ENCODE results near the gene RUNX2.

DNA sequence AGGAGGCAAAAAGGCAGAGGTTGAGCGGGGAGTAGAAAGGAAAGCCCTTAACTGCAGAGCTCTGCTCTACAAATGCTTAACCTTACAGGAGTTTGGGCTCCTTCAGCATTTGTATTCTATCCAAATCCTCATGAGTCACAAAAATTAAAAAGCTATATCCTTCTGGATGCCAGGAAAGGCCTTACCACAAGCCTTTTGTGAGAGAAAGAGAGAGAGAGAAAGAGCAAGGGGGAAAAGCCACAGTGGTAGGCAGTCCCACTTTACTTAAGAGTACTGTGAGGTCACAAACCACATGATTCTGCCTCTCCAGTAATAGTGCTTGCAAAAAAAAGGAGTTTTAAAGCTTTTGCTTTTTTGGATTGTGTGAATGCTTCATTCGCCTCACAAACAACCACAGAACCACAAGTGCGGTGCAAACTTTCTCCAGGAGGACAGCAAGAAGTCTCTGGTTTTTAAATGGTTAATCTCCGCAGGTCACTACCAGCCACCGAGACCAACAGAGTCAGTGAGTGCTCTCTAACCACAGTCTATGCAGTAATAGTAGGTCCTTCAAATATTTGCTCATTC, at the start of gene RUNX2:
- TF ChIP-seq, protein P1, sequence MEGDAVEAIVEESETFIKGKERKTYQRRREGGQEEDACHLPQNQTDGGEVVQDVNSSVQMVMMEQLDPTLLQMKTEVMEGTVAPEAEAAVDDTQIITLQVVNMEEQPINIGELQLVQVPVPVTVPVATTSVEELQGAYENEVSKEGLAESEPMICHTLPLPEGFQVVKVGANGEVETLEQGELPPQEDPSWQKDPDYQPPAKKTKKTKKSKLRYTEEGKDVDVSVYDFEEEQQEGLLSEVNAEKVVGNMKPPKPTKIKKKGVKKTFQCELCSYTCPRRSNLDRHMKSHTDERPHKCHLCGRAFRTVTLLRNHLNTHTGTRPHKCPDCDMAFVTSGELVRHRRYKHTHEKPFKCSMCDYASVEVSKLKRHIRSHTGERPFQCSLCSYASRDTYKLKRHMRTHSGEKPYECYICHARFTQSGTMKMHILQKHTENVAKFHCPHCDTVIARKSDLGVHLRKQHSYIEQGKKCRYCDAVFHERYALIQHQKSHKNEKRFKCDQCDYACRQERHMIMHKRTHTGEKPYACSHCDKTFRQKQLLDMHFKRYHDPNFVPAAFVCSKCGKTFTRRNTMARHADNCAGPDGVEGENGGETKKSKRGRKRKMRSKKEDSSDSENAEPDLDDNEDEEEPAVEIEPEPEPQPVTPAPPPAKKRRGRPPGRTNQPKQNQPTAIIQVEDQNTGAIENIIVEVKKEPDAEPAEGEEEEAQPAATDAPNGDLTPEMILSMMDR (IDR thresholded peaks at IDR 0.05): no peak
- no peak for TF ChIP-seq POLR2A (IDR thresholded peaks at IDR 0.05)
